Measurements from ENCODE around the gene CACNA2D4. TPM values are rescaled to one million over a fixed set of nuclear protein-coding genes. Genes with fewer than 3 reads are reported as not detected.

The CACNA2D4 gene
- total RNA-seq, 1 donor from 2014 or later: 1.2 TPM

DNA sequence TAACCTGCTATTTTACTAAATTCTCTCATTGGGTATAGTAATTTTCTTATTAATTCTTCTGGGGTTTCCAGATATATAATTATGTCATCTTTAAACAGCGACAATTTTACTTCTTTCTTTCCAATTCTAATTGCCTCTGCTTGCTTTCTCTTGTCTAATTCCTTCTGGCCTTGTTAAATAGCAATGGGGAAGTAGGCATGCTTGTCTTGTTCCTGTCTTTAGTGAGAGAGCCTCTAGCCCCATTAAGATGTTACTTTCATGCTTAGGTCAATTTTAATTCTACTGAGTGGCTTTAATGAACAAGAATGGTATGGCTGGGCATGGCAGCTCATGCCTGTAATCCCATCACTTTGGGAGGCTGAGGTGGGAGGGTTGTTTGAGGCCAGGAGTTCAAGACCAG, 66.4 kb downstream of the CACNA2D4 start:
- H3K4me1 ChIP-seq: no peaks in the 10 kb centered on the region
- TF ChIP-seq, protein P1, sequence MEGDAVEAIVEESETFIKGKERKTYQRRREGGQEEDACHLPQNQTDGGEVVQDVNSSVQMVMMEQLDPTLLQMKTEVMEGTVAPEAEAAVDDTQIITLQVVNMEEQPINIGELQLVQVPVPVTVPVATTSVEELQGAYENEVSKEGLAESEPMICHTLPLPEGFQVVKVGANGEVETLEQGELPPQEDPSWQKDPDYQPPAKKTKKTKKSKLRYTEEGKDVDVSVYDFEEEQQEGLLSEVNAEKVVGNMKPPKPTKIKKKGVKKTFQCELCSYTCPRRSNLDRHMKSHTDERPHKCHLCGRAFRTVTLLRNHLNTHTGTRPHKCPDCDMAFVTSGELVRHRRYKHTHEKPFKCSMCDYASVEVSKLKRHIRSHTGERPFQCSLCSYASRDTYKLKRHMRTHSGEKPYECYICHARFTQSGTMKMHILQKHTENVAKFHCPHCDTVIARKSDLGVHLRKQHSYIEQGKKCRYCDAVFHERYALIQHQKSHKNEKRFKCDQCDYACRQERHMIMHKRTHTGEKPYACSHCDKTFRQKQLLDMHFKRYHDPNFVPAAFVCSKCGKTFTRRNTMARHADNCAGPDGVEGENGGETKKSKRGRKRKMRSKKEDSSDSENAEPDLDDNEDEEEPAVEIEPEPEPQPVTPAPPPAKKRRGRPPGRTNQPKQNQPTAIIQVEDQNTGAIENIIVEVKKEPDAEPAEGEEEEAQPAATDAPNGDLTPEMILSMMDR (IDR thresholded peaks at IDR 0.05; ENCODE audit: borderline replicate concordance): no peak
- DNase-seq: no peak
- peaks cover 9% of the 10 kb centered on the region for H3K27me3 ChIP-seq (ENCODE audit: low read depth)
- peaks cover 31% of the 10 kb centered on the region for H3K9me3 ChIP-seq (replicated peaks)
- H3K36me3 ChIP-seq: no peaks in the 10 kb centered on the region
- no peak overlapping the region for H3K4me3 ChIP-seq
- H3K27ac ChIP-seq (replicated peaks): no peak overlapping the region
- intact Hi-C loops (cut with micrococcal nuclease): no loop called here

DNA sequence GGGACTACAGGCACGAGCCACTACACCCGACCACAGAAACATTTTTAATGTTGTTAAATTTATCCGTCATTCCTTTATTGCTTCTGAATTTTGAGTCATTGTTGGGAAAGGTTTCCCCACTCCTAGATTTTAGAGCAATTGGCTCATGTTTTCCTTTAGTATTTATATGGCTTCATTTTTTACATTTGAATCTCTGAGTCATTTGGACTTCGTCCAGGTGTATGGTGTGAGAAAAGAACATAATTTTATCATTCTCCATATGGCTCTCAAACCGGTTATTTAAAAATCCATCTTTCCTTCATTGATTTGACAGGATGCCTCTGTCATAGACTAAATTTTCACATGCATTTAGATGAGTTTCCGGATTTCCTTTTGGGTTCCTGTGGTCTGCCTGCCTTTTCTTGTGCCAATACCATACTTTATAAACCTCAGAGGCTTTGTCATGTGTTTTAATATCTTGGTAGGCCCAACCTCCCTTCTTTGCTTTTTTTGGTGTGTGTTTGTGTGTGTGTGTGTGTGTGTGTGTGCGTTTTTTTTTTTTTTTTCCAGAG, 67.2 kb downstream of the CACNA2D4 start:
- intact Hi-C loops (cut with micrococcal nuclease): no loop called here
- H3K4me3 ChIP-seq: no peak overlapping the region
- H3K4me1 ChIP-seq: no peaks in the 10 kb centered on the region
- DNase-seq: no peak
- H3K9me3 ChIP-seq (replicated peaks): peaks cover 26% of the 10 kb centered on the region
- H3K27ac ChIP-seq (replicated peaks): no peak overlapping the region
- no peaks in the 10 kb centered on the region for H3K36me3 ChIP-seq
- H3K27me3 ChIP-seq (ENCODE audit: low read depth): peaks cover 11% of the 10 kb centered on the region
- TF ChIP-seq, protein P1 (IDR thresholded peaks at IDR 0.05; ENCODE audit: borderline replicate concordance): no peak

DNA sequence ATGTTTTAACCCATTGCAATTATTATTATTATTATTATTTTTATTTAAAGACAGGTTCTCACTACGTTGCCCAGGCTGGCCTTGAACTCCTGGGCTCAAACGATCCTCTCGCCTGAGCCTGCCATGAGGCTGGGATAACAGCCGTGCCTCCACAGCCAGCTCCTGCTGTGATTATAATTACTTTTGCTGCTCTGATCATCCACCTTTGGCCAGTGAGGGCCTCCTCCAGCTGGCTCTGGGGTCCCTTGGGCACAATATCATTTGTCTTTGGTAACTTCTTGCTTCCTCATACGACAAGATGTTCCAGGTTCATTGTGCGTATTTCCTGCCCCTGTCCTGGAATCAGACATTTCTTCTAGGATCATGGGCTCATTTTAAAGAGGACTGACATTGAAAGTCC, 69.7 kb downstream of the CACNA2D4 start:
- TF ChIP-seq, protein P1 (IDR thresholded peaks at IDR 0.05; ENCODE audit: borderline replicate concordance): no peak
- peaks cover 2% of the 10 kb centered on the region for H3K9me3 ChIP-seq (replicated peaks)
- H3K27ac ChIP-seq (replicated peaks): no peak overlapping the region
- H3K4me3 ChIP-seq: no peak overlapping the region
- no peak for DNase-seq
- H3K36me3 ChIP-seq: no peaks in the 10 kb centered on the region
- peaks cover 31% of the 10 kb centered on the region for H3K27me3 ChIP-seq (ENCODE audit: low read depth)
- intact Hi-C loops (cut with micrococcal nuclease): no loop called here
- no peaks in the 10 kb centered on the region for H3K4me1 ChIP-seq

DNA sequence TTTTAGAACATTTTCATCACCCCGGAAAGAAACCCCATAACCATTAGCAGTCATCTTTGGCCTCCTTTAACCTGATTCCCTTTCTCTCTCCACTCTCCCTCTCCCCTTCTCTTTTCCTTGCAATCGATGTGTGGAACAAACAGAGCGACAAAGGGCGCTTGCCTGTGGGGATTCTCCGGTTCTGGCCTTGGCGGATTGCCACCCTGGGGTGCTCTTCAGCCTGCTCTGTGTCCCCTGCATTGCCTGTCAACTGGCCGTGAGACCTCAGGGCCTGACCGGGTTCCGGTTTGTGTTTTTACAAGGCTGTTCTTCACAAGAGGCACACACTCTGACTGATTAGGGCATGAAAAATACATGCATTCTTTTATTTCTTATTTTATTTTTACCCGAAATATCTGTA, 70.3 kb downstream of the CACNA2D4 start:
- no peak overlapping the region for H3K27ac ChIP-seq (replicated peaks)
- H3K4me3 ChIP-seq: no peak overlapping the region
- TF ChIP-seq, protein P1 (IDR thresholded peaks at IDR 0.05; ENCODE audit: borderline replicate concordance): no peak
- intact Hi-C loops (cut with micrococcal nuclease): no loop called here
- H3K9me3 ChIP-seq (replicated peaks): no peaks in the 10 kb centered on the region
- H3K4me1 ChIP-seq: no peaks in the 10 kb centered on the region
- H3K36me3 ChIP-seq: no peaks in the 10 kb centered on the region
- DNase-seq: no peak
- peaks cover 37% of the 10 kb centered on the region for H3K27me3 ChIP-seq (ENCODE audit: low read depth)

DNA sequence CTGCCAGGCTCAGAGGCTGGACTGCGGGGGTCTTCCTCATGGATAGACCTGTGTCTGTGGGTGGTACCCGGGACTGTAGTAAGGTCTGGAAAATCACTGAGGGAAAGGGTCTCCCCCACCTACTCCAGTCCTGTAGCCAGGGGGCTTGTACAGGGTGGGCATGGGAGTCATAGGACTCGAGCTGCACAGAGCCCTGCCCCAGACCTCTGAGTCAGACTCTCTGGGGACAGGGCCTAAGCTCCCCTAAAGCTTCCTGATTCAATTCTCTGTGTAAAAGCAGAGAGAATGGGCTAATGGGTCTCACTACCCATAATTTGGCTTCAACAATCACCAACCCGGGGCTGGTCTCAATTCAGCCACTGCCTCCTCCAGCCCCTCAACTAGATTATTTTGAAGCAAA, 71.0 kb downstream of the CACNA2D4 start:
- Histone ChIP-seq H3K36me3 (no peaks in the 10 kb centered on the region), H3K4me3 (no peak overlapping the region), H3K27me3 (ENCODE audit: low read depth) (peaks cover 44% of the 10 kb centered on the region), H3K4me1 (no peaks in the 10 kb centered on the region), H3K9me3 (replicated peaks) (no peaks in the 10 kb centered on the region), H3K27ac (replicated peaks) (no peak overlapping the region)
- DNase-seq: no peak
- intact Hi-C loops (cut with micrococcal nuclease): no loop called here
- TF ChIP-seq, protein P1 (IDR thresholded peaks at IDR 0.05; ENCODE audit: borderline replicate concordance): no peak
